Measurements from ENCODE around the gene MPEG1. TPM values are rescaled to one million over a fixed set of nuclear protein-coding genes. Genes with fewer than 3 reads are reported as not detected.

Gene MPEG1
- total and polyA plus RNA-seq, 2 of the 13 experiments (the other 11 are each of a cell fraction or from before 2014, with no cell fraction given): not detected

GRCh38 chr11:59187587-59187986 is 25.1 kb downstream of the MPEG1 start (continued):
- TF ChIP-seq SOX5 (CRISPR knock-in tag; IDR thresholded peaks at IDR 0.05; ENCODE audit: borderline replicate concordance): no peak
- TF ChIP-seq FOXJ3 (CRISPR knock-in tag; IDR thresholded peaks at IDR 0.05; ENCODE audit: borderline replicate concordance): no peak
- no peak for TF ChIP-seq CEBPB (IDR thresholded peaks at IDR 0.05; ENCODE audit: borderline replicate concordance, low read depth, low read length)
- no peak for TF ChIP-seq ZNF251 (CRISPR knock-in tag; IDR thresholded peaks at IDR 0.05)
- TF ChIP-seq CENPX (CRISPR knock-in tag; IDR thresholded peaks at IDR 0.05): no peak
- TF ChIP-seq KMT2A (CRISPR knock-in tag; IDR thresholded peaks at IDR 0.05): no peak
- TF ChIP-seq EHMT2 (IDR thresholded peaks at IDR 0.05; ENCODE audit: borderline replicate concordance, low read depth, low read length): no peak
- no peak for TF ChIP-seq ZNF691 (CRISPR knock-in tag; IDR thresholded peaks at IDR 0.05; ENCODE audit: borderline replicate concordance, low read depth)
- no peak for TF ChIP-seq GABPA (IDR thresholded peaks at IDR 0.05; ENCODE audit: low read depth, low read length)
- TF ChIP-seq GABPA (CRISPR knock-in tag; IDR thresholded peaks at IDR 0.05; ENCODE audit: low read depth): no peak
- TF ChIP-seq HOXD1 (CRISPR knock-in tag; IDR thresholded peaks at IDR 0.05): no peak

- no peak overlapping the region for H3K4me2 ChIP-seq (ENCODE audit: low read depth, low read length)
- H3K9ac ChIP-seq (ENCODE audit: insufficient read depth, low read depth, low read length): no peak overlapping the region
- intact Hi-C loops (cut with micrococcal nuclease; ENCODE audit: unreplicated experiment) (no loop called here), in situ Hi-C loops (cut with HindIII; ENCODE audit: extremely low pct_ligation_motif_present, low pct_unique_long_range_greater_than_20kb) (loop anchor here (25.0 kb wide), 1 partner anchor 500 kb away; no protein-coding TSS in a partner anchor)
- 90% methylated on average over 3 of the region's 3 CpGs for WGBS (ENCODE audit: low lambda C conversion rate)
- ATAC-seq: no peak
- no peaks in the 10 kb centered on the region for H3K27me3 ChIP-seq (ENCODE audit: control insufficient read depth in 1 of 2, insufficient read depth in 2 of 2, low read length in 2 of 2)
- no TSS peak for BruUV-seq (replicated peaks)
- no peak for TF ChIP-seq ZNF598 (CRISPR knock-in tag; IDR thresholded peaks at IDR 0.05; ENCODE audit: borderline replicate concordance)
- TF ChIP-seq, protein P1, sequence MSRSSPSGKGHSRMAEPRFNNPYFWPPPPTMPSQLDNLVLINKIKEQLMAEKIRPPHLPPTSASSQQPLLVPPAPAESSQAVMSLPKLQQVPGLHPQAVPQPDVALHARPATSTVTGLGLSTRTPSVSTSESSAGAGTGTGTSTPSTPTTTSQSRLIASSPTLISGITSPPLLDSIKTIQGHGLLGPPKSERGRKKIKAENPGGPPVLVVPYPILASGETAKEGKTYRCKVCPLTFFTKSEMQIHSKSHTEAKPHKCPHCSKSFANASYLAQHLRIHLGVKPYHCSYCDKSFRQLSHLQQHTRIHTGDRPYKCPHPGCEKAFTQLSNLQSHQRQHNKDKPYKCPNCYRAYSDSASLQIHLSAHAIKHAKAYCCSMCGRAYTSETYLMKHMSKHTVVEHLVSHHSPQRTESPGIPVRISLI (CRISPR knock-in tag; IDR thresholded peaks at IDR 0.05; ENCODE audit: borderline replicate concordance): no peak
- no peak for TF ChIP-seq ZNF713 (CRISPR knock-in tag; IDR thresholded peaks at IDR 0.05)
- no peak for TF ChIP-seq CENPX (CRISPR knock-in tag; IDR thresholded peaks at IDR 0.05)
- no peak for TF ChIP-seq KDM2A (CRISPR knock-in tag; IDR thresholded peaks at IDR 0.05; ENCODE audit: borderline replicate concordance, low read depth)
- TF ChIP-seq ZNF841 (CRISPR knock-in tag; IDR thresholded peaks at IDR 0.05; ENCODE audit: borderline replicate concordance): no peak
- no peak for TF ChIP-seq ZMYM4 (CRISPR knock-in tag; IDR thresholded peaks at IDR 0.05)
- no peak for TF ChIP-seq CHD4 (IDR thresholded peaks at IDR 0.05; ENCODE audit: borderline replicate concordance, low read length)
- TF ChIP-seq SNAI1 (CRISPR knock-in tag; IDR thresholded peaks at IDR 0.05; ENCODE audit: borderline replicate concordance): no peak
- TF ChIP-seq ZNF205 (CRISPR knock-in tag; IDR thresholded peaks at IDR 0.05): no peak
- no peak for TF ChIP-seq NR0B2 (CRISPR knock-in tag; IDR thresholded peaks at IDR 0.05)
- TF ChIP-seq CBX5 (CRISPR knock-in tag; IDR thresholded peaks at IDR 0.05; ENCODE audit: borderline replicate concordance): no peak
- ChIA-PET CTCF (ENCODE audit: low intra/inter-chr PET ratio, low total read pairs) (interaction anchor here (1.2 to 4.1 kb wide), 2 partner anchors 15 to 20 kb away, joined by 5 to 45 read pairs; partner anchors contain the start of gene DTX4), POLR2A (interaction anchor here (0.9 to 3.4 kb wide), 2 partner anchors 14 to 81 kb away, joined by 3 to 46 read pairs; partner anchors contain the start of gene DTX4)
- no peaks in the 10 kb centered on the region for H4K20me1 ChIP-seq (ENCODE audit: insufficient read depth, low read length)
- no peak overlapping the region for H2AFZ ChIP-seq (ENCODE audit: low read length)
- no peak for FAIRE-seq
- no peak overlapping the region for H3K27ac ChIP-seq (ENCODE audit: extremely low read length, insufficient read depth, low read length)
- peaks cover 30% of the 10 kb centered on the region for H3K4me1 ChIP-seq (ENCODE audit: insufficient read depth, low read length)
- H3K36me3 ChIP-seq (replicated peaks in 1 of 2; ENCODE audit: control insufficient read depth in 1 of 2, insufficient read depth in 2 of 2, low read length in 2 of 2): peaks cover 2% of the 10 kb centered on the region in 2 experiments; a peak in 2 of 5 replicates
- no peaks in the 10 kb centered on the region for H3K9me3 ChIP-seq (ENCODE audit: low read length)
- no peak overlapping the region for H3K4me3 ChIP-seq (replicated peaks in 1 of 3; ENCODE audit: insufficient read depth in 1 of 3, low read depth in 2 of 3, low read length in 3 of 3)
- DNase-seq (ENCODE audit: low spot score): no peak
- H3K79me2 ChIP-seq (ENCODE audit: insufficient read depth, low read length): no peaks in the 10 kb centered on the region
Measured at GRCh38 chr11:59187035-59187434, 25.7 kb downstream of the MPEG1 start.

Measured in HepG2 (cell line).